PFSK-1 (cell line): ENCODE measurements around the gene BRMS1.

Experiments used
- FOXP2 ChIP-seq: optimal IDR thresholded peaks from 2 replicates; pipeline ENCODE3; 2011; ENCODE audit warnings: borderline replicate concordance, control low read depth, inconsistent platforms; ENCODE audit not compliant: insufficient read depth; ENCODE audit errors: extremely low read length, extremely low read depth
- POLR2AphosphoS5 ChIP-seq: IDR thresholded peaks from 2 replicates; pipeline ENCODE4 v1.6.1; 2012; ENCODE audit warnings: low read depth, mild to moderate bottlenecking, control low read depth, low read length, moderate library complexity
- SIN3A ChIP-seq: IDR thresholded peaks from 2 replicates; pipeline ENCODE4 v1.6.1; 2012; ENCODE audit warnings: mild to moderate bottlenecking, low read length, moderate library complexity, borderline replicate concordance; ENCODE audit not compliant: insufficient read depth
- TAF1 ChIP-seq: IDR thresholded peaks from 2 replicates; pipeline ENCODE4 v1.6.1; 2012; ENCODE audit warnings: low read length, control low read depth, borderline replicate concordance; ENCODE audit not compliant: insufficient read depth
- TF ChIP-seq, protein P1 (sequence below), 2 experiments: IDR thresholded peaks; 2 replicates each; pipeline versions ENCODE4 v1.6.1 to v1.8.0; 2011 to 2012; ENCODE audit warnings: low read depth in 2 of 2, low read length in 2 of 2, control low read depth in 1 of 2, inconsistent platforms in 1 of 2, mild to moderate bottlenecking in 1 of 2, moderate library complexity in 1 of 2; ENCODE audit not compliant: insufficient read depth in 1 of 2

The BRMS1 gene

GRCh38 chr11:66293352-66293751 lies 51.6 kb downstream of the BRMS1 start:
- TF ChIP-seq SIN3A (no peak), POLR2AphosphoS5 (no peak), TAF1 (no peak), FOXP2 (no peak)
- TF ChIP-seq, protein P1, sequence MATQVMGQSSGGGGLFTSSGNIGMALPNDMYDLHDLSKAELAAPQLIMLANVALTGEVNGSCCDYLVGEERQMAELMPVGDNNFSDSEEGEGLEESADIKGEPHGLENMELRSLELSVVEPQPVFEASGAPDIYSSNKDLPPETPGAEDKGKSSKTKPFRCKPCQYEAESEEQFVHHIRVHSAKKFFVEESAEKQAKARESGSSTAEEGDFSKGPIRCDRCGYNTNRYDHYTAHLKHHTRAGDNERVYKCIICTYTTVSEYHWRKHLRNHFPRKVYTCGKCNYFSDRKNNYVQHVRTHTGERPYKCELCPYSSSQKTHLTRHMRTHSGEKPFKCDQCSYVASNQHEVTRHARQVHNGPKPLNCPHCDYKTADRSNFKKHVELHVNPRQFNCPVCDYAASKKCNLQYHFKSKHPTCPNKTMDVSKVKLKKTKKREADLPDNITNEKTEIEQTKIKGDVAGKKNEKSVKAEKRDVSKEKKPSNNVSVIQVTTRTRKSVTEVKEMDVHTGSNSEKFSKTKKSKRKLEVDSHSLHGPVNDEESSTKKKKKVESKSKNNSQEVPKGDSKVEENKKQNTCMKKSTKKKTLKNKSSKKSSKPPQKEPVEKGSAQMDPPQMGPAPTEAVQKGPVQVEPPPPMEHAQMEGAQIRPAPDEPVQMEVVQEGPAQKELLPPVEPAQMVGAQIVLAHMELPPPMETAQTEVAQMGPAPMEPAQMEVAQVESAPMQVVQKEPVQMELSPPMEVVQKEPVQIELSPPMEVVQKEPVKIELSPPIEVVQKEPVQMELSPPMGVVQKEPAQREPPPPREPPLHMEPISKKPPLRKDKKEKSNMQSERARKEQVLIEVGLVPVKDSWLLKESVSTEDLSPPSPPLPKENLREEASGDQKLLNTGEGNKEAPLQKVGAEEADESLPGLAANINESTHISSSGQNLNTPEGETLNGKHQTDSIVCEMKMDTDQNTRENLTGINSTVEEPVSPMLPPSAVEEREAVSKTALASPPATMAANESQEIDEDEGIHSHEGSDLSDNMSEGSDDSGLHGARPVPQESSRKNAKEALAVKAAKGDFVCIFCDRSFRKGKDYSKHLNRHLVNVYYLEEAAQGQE (IDR thresholded peaks at IDR 0.05; ENCODE audit: insufficient read depth in 1 of 2, low read depth in 2 of 2, low read length in 2 of 2): no peak

DNA sequence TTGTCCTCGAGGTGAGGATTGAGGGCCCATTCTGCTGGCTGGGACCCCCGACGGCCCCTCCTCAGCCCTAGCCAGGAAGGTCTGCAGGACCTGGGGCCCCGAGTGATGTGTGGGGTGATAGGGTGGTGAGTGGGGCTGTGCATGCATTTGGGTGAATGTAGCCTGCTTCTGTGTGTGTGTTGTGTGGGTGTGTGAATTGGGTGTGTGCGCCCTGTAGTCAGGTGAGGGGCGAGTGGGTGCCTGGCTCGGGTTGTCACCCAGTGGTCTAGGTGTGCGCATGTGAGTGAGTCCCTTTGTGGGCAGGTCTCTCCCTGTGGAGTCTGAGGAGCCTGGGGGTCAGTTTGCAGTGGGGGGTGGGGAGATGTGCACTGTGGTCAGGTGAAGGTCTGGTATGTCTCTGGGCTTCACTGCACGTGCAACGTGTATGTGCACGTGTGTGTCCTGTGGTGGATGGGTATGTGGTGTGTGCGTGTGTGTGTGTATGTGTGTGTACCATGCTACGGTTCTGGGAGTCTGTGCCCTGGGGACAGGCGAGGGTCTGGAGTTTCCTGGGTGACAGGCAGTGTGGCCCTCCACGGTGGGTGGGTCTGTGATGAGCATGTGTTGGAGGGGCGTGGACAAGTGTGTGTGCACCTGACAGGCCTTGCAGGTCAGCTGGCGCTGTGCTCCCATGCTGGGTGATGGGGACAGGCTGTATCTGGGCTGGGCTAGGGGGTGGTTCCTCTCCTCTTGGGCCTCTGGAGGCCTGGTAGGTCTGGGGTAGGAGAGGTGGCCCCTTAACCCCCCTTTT lies 52.2 kb downstream of the BRMS1 start:
- no peak for TF ChIP-seq POLR2AphosphoS5
- no peak for TF ChIP-seq FOXP2

GRCh38 chr11:66291706-66292542 lies 53.0 kb downstream of the BRMS1 start, which contains the start of gene TMEM151A:
TMEM151A (plus strand) TSS chr11:66291894; CDS start chr11:66292014, 120 bp downstream.
- no peak for TF ChIP-seq FOXP2
- TF ChIP-seq, protein P1 (IDR thresholded peaks at IDR 0.05; ENCODE audit: insufficient read depth in 1 of 2, low read depth in 2 of 2, low read length in 2 of 2): no peak
- TF ChIP-seq TAF1: no peak
- TF ChIP-seq SIN3A: no peak
- no peak for TF ChIP-seq POLR2AphosphoS5

DNA sequence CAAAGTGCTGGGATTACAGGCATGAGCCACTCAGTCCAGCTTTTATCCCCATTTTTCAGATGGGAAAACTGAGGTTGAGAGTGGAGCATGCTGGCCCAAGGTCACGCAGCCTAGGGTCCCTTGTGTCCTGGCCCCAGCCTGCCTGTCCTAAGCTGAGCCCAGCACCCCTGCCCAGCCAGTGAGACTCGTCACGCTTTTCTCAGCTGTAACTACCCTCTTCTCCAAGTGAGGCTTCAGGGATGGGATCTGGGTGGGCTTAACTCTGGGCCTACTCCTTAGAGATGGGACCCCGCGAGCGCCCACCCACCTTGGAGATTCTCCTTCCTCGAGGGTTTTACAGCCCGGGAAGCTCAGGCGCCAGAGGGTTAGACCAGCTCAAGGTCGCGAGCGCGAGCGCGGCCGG lies 53.6 kb downstream of the BRMS1 start:
- no peak for TF ChIP-seq SIN3A
- no peak for TF ChIP-seq FOXP2
- TF ChIP-seq POLR2AphosphoS5: no peak
- TF ChIP-seq TAF1: no peak
- TF ChIP-seq, protein P1 (IDR thresholded peaks at IDR 0.05; ENCODE audit: insufficient read depth in 1 of 2, low read depth in 2 of 2, low read length in 2 of 2): no peak

GRCh38 chr11:66290330-66290621 lies 54.6 kb downstream of the BRMS1 start:
- TF ChIP-seq, protein P1 (IDR thresholded peaks at IDR 0.05; ENCODE audit: insufficient read depth in 1 of 2, low read depth in 2 of 2, low read length in 2 of 2): no peak
- no peak for TF ChIP-seq FOXP2
- TF ChIP-seq TAF1: no peak
- TF ChIP-seq SIN3A: no peak
